Neuronal stem cell (in vitro differentiated cells): ENCODE data around the gene KRTAP10-1.

Experiments
- DNase-seq: peaks from one replicate; pipeline ENCODE4 v3.0.0-alpha.2; 2013; ENCODE audit warnings: low spot score
- H2AFZ ChIP-seq: one replicate; pipeline ENCODE4 v1.6.1; 2013; ENCODE audit warnings: mild to moderate bottlenecking, low read length, inconsistent platforms
- H2AK5ac ChIP-seq: 2 replicates; pipeline ENCODE4 v1.6.1; 2013; ENCODE audit warnings: low read depth, mild to moderate bottlenecking, inconsistent platforms, low read length, moderate library complexity, mixed read lengths
- H2BK120ac ChIP-seq: 2 replicates; pipeline ENCODE4 v1.6.1; 2013; ENCODE audit warnings: low read depth, mild to moderate bottlenecking, inconsistent platforms, low read length, moderate library complexity, mixed read lengths
- H2BK12ac ChIP-seq: one replicate; pipeline ENCODE4 v1.6.1; 2013; ENCODE audit warnings: low read length, inconsistent platforms
- H2BK15ac ChIP-seq: 2 replicates; pipeline ENCODE4 v1.6.1; 2013; ENCODE audit warnings: mild to moderate bottlenecking, low read length, inconsistent platforms, mixed read lengths
- H2BK5ac ChIP-seq: one replicate; pipeline ENCODE4 v1.6.1; 2013; ENCODE audit warnings: inconsistent platforms, mild to moderate bottlenecking, low read length, moderate library complexity
- H3K14ac ChIP-seq: one replicate; pipeline ENCODE4 v1.6.1; 2013; ENCODE audit warnings: low read length, inconsistent platforms
- H3K18ac ChIP-seq: 2 replicates; pipeline ENCODE4 v1.6.1; 2013; ENCODE audit warnings: low read length, inconsistent platforms
- H3K23ac ChIP-seq: 2 replicates; pipeline ENCODE4 v1.6.1; 2013; ENCODE audit warnings: low read depth, mild to moderate bottlenecking, mixed read lengths, low read length, inconsistent platforms; ENCODE audit not compliant: poor library complexity
- H3K27ac ChIP-seq: replicated peaks from 3 replicates; pipeline ENCODE4 v1.5.1; 2013; ENCODE audit warnings: low read length, inconsistent platforms
- H3K27me3 ChIP-seq, 3 experiments: 2 replicates each; pipeline ENCODE4 v1.6.1; 2013; ENCODE audit warnings: low read length in 3 of 3, mild to moderate bottlenecking in 2 of 3, inconsistent platforms in 1 of 3, low read depth in 1 of 3, mixed read lengths in 1 of 3, moderate library complexity in 1 of 3; ENCODE audit not compliant: control insufficient read depth in 3 of 3, insufficient read depth in 3 of 3
- H3K36me3 ChIP-seq, 2 donors: replicated peaks in 1 of 2; 2 replicates each; pipeline ENCODE4 v1.6.1; 2013; ENCODE audit warnings: low read length in 2 of 2; ENCODE audit not compliant: control insufficient read depth in 2 of 2, insufficient read depth in 2 of 2
- H3K4ac ChIP-seq: 2 replicates; pipeline ENCODE4 v1.6.1; 2013; ENCODE audit warnings: inconsistent platforms, mild to moderate bottlenecking, low read length, moderate library complexity
- H3K4me1 ChIP-seq, 2 donors: 1 replicate in 1 of 2; 2 replicates in 1 of 2; pipeline ENCODE4 v1.6.1; 2013; ENCODE audit warnings: low read length in 2 of 2, low read depth in 1 of 2; ENCODE audit not compliant: control insufficient read depth in 2 of 2, insufficient read depth in 1 of 2
- H3K4me2 ChIP-seq: one replicate; pipeline ENCODE4 v1.6.1; 2013; ENCODE audit warnings: mild to moderate bottlenecking, low read length, inconsistent platforms; ENCODE audit not compliant: insufficient read depth, poor library complexity, severe bottlenecking
- H3K4me3 ChIP-seq, 2 donors: 2 replicates each; pipeline ENCODE4 v1.5.1; 2013; ENCODE audit warnings: low read length in 2 of 2, mild to moderate bottlenecking in 2 of 2, inconsistent platforms in 1 of 2, moderate library complexity in 1 of 2
- H3K79me1 ChIP-seq: one replicate; pipeline ENCODE4 v1.6.1; 2013; ENCODE audit warnings: low read depth, mild to moderate bottlenecking, inconsistent platforms, low read length, moderate library complexity
- H3K9ac ChIP-seq: one replicate; pipeline ENCODE4 v1.6.1; 2013; ENCODE audit warnings: mild to moderate bottlenecking, low read depth, low read length, inconsistent platforms; ENCODE audit not compliant: poor library complexity
- H3K9me3 ChIP-seq, 2 donors: replicated peaks in 1 of 2; 2 replicates each; pipeline versions ENCODE3 to v1.6.1; 2013; ENCODE audit warnings: low read length in 2 of 2, mild to moderate bottlenecking in 2 of 2, inconsistent platforms in 1 of 2, low read depth in 1 of 2, mixed read lengths in 1 of 2, moderate library complexity in 1 of 2; ENCODE audit not compliant: control insufficient read depth in 2 of 2, insufficient read depth in 1 of 2
- H4K8ac ChIP-seq: one replicate; pipeline ENCODE4 v1.6.1; 2013; ENCODE audit warnings: low read depth, mild to moderate bottlenecking, inconsistent platforms, low read length, moderate library complexity
- H4K91ac ChIP-seq: one replicate; pipeline ENCODE4 v1.6.1; 2013; ENCODE audit warnings: low read length, low read depth, mild to moderate bottlenecking, inconsistent platforms; ENCODE audit not compliant: poor library complexity
- WGBS, 2 donors: extraction: QIAGEN DNeasy Blood & Tissue Kit; methylation state at CpG; one replicate each; pipeline ENCODE4 v1.1.7; 2013; ENCODE audit warnings: missing lambda C conversion rate in 2 of 2, mixed read lengths in 1 of 2; ENCODE audit not compliant: insufficient read length in 2 of 2, insufficient replicate concordance in 1 of 2; ENCODE audit errors: extremely low coverage in 2 of 2; 5-methylcytosine and 5-hydroxymethylcytosine counted together

The KRTAP10-1 gene

GRCh38 chr21:44530903-44531605 is 8.9 kb downstream of the KRTAP10-1 start:
- no peaks in the 10 kb centered on the region for H3K79me1 ChIP-seq
- no peaks in the 10 kb centered on the region for H3K36me3 ChIP-seq
- H3K18ac ChIP-seq = peak overlapping the region; percentile 59
- H3K4me1 ChIP-seq = no peaks in the 10 kb centered on the region
- no peak overlapping the region for H3K9ac ChIP-seq
- H3K14ac ChIP-seq = no peak overlapping the region
- H2BK5ac ChIP-seq = no peak overlapping the region
- peaks cover 0 to 1% of the 10 kb centered on the region in 2 donors for H3K9me3 ChIP-seq
- no peak overlapping the region for H2BK120ac ChIP-seq
- H3K27ac ChIP-seq = no peak overlapping the region
- H4K8ac ChIP-seq = peak overlapping the region; percentile 29
- H2AFZ ChIP-seq = no peak overlapping the region
- H3K27me3 ChIP-seq = peaks cover 0 to 21% (median 0%) of the 10 kb centered on the region in 3 experiments
- H3K4me3 ChIP-seq = no peak overlapping the region
- H2BK15ac ChIP-seq = peak overlapping the region; percentile 54
- H3K4ac ChIP-seq = no peak overlapping the region
- H3K23ac ChIP-seq = peak overlapping the region; percentile 40
- no CpG with 5 or more reads among the region's 23 CpGs for WGBS, 2 donors
- peak overlapping the region; percentile 86 for H2AK5ac ChIP-seq
- H4K91ac ChIP-seq = peak overlapping the region; percentile 22
- H3K4me2 ChIP-seq = no peak overlapping the region
- DNase-seq = no peak
- no peak overlapping the region for H2BK12ac ChIP-seq

DNA sequence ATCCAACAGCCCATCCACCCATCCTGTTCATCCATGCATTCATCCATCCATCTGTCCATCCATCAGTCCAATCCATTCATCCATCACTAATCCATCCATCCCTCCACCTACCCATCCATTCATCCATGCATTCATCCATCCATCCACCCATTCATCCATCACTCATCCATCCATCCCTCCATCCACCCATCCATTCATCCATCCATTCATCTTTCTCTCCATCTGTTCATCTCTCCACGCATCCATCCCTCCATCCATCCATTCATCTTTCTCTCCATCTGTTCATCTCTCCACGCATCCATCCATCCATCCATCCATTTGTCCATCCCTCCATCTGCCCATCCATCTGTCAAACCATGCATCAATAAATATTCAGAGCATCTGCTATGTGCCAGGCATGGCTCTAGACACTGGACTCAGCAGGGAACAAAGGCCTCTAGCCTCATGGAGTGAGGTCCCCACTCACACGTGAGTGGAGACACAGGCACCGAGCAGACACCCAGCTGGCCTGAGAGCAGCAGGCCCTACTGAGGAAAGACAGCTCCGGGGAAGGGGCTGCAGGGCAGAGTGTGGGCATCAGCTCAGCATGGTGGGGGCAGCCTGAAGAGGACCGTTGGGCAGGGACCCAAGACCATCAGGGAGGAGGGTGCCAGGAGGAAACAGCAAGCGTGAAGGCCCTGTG is 9.6 kb downstream of the KRTAP10-1 start:
- no peak overlapping the region for H4K91ac ChIP-seq
- H3K4me3 ChIP-seq = no peak overlapping the region
- H3K4ac ChIP-seq = no peak overlapping the region
- H3K14ac ChIP-seq = no peak overlapping the region
- H3K4me2 ChIP-seq = no peak overlapping the region
- no peak overlapping the region for H2BK15ac ChIP-seq
- DNase-seq = no peak
- peaks cover 0 to 1% of the 10 kb centered on the region in 2 donors for H3K9me3 ChIP-seq
- no peak overlapping the region for H3K9ac ChIP-seq
- no peak overlapping the region for H4K8ac ChIP-seq
- 100% methylated on average over 1 of the region's 7 CpGs for WGBS, 2 donors
- no peaks in the 10 kb centered on the region for H3K79me1 ChIP-seq
- no peaks in the 10 kb centered on the region for H3K36me3 ChIP-seq
- H2AK5ac ChIP-seq = no peak overlapping the region
- no peak overlapping the region for H2BK5ac ChIP-seq
- H2BK12ac ChIP-seq = no peak overlapping the region
- H3K4me1 ChIP-seq = no peaks in the 10 kb centered on the region
- H3K18ac ChIP-seq = no peak overlapping the region
- no peak overlapping the region for H2AFZ ChIP-seq
- peaks cover 0 to 19% (median 0%) of the 10 kb centered on the region in 3 experiments for H3K27me3 ChIP-seq
- H2BK120ac ChIP-seq = no peak overlapping the region
- H3K27ac ChIP-seq = no peak overlapping the region
- peak overlapping the region; percentile 22 for H3K23ac ChIP-seq

GRCh38 chr21:44529503-44530125 is 10.4 kb downstream of the KRTAP10-1 start:
- H4K91ac ChIP-seq = no peak overlapping the region
- no peak overlapping the region for H2BK120ac ChIP-seq
- no peak overlapping the region for H3K23ac ChIP-seq
- no peaks in the 10 kb centered on the region for H3K79me1 ChIP-seq
- no peak for DNase-seq
- H3K4me2 ChIP-seq = no peak overlapping the region
- H2AK5ac ChIP-seq = peak overlapping the region; percentile 6
- peaks cover 0 to 2% of the 10 kb centered on the region in 2 donors for H3K9me3 ChIP-seq
- no peaks in the 10 kb centered on the region for H3K36me3 ChIP-seq
- peak overlapping the region; percentile 51 for H2BK15ac ChIP-seq
- H3K27me3 ChIP-seq = peaks cover 0 to 19% (median 0%) of the 10 kb centered on the region in 3 experiments
- peak overlapping the region; percentile 77 for H3K18ac ChIP-seq
- no peak overlapping the region for H2AFZ ChIP-seq
- no peak overlapping the region for H3K4me3 ChIP-seq
- no peak overlapping the region for H4K8ac ChIP-seq
- no CpG with 5 or more reads among the region's 23 CpGs for WGBS, 2 donors
- H3K4me1 ChIP-seq = no peaks in the 10 kb centered on the region
- peak overlapping the region; percentile 89 for H2BK5ac ChIP-seq
- no peak overlapping the region for H3K4ac ChIP-seq
- no peak overlapping the region for H3K9ac ChIP-seq
- no peak overlapping the region for H3K27ac ChIP-seq
- H3K14ac ChIP-seq = no peak overlapping the region
- no peak overlapping the region for H2BK12ac ChIP-seq

DNA sequence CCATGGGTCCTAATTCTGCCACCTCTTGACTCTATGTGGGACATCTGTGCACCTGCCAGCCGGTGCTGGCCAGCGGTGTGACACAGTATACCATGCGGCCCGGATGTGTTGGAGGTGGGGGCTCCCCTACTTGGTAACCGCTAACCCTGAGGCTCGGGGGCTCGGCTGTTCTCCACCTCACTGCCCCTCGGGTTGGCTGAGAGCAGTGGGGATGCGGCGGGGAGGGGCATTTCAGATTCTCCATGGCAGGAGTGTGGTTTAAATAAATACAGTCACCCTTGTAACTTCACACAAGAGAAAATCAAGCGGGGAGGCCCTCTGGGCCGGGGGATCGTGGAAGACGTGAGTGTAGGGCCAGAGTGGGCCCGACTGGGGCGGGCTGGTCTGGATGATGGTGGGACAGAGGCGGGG is 11.0 kb downstream of the KRTAP10-1 start:
- Histone ChIP-seq H3K23ac (no peak overlapping the region), H3K4ac (no peak overlapping the region), H3K4me3 (no peak overlapping the region), H3K4me1 (no peaks in the 10 kb centered on the region), H2BK5ac (no peak overlapping the region), H3K27ac (no peak overlapping the region), H2AFZ (no peak overlapping the region), H3K36me3 (no peaks in the 10 kb centered on the region), H3K27me3 (peaks cover 0 to 19% (median 0%) of the 10 kb centered on the region in 3 experiments), H3K14ac (no peak overlapping the region), H3K4me2 (no peak overlapping the region), H2BK15ac (peak overlapping the region; percentile 51), H2AK5ac (peak overlapping the region; percentile 6), H3K9ac (peak overlapping the region; percentile 10), H3K79me1 (no peaks in the 10 kb centered on the region), H3K18ac (no peak overlapping the region), H2BK12ac (no peak overlapping the region), H4K8ac (no peak overlapping the region), H3K9me3 (peaks cover 0 to 2% of the 10 kb centered on the region in 2 donors), H2BK120ac (no peak overlapping the region), H4K91ac (no peak overlapping the region)
- no CpG with 5 or more reads among the region's 17 CpGs for WGBS, 2 donors
- DNase-seq = no peak
